ENCODE results near the gene RASAL2.
A peak's percentile ranks its signal among the peaks of the same experiment; 100 is the strongest.

The RASAL2 gene

GRCh38 chr1:178126261-178126660 is 32.4 kb downstream of the RASAL2 start:
- TF ChIP-seq, protein P1, sequence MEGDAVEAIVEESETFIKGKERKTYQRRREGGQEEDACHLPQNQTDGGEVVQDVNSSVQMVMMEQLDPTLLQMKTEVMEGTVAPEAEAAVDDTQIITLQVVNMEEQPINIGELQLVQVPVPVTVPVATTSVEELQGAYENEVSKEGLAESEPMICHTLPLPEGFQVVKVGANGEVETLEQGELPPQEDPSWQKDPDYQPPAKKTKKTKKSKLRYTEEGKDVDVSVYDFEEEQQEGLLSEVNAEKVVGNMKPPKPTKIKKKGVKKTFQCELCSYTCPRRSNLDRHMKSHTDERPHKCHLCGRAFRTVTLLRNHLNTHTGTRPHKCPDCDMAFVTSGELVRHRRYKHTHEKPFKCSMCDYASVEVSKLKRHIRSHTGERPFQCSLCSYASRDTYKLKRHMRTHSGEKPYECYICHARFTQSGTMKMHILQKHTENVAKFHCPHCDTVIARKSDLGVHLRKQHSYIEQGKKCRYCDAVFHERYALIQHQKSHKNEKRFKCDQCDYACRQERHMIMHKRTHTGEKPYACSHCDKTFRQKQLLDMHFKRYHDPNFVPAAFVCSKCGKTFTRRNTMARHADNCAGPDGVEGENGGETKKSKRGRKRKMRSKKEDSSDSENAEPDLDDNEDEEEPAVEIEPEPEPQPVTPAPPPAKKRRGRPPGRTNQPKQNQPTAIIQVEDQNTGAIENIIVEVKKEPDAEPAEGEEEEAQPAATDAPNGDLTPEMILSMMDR (IDR thresholded peaks at IDR 0.05; ENCODE audit: insufficient read depth, low read depth, low read length, missing control alignments): no peak
- peak; percentile 55 for DNase-seq (ENCODE audit: low read depth)
- no peak overlapping the region for H3K4me3 ChIP-seq (ENCODE audit: low read length)

GRCh38 chr1:178126741-178127185 is 32.9 kb downstream of the RASAL2 start:
- TF ChIP-seq, protein P1 (IDR thresholded peaks at IDR 0.05; ENCODE audit: insufficient read depth, low read depth, low read length, missing control alignments): no peak
- DNase-seq (ENCODE audit: low read depth): peak; percentile 96
- no peak overlapping the region for H3K4me3 ChIP-seq (ENCODE audit: low read length)

DNA sequence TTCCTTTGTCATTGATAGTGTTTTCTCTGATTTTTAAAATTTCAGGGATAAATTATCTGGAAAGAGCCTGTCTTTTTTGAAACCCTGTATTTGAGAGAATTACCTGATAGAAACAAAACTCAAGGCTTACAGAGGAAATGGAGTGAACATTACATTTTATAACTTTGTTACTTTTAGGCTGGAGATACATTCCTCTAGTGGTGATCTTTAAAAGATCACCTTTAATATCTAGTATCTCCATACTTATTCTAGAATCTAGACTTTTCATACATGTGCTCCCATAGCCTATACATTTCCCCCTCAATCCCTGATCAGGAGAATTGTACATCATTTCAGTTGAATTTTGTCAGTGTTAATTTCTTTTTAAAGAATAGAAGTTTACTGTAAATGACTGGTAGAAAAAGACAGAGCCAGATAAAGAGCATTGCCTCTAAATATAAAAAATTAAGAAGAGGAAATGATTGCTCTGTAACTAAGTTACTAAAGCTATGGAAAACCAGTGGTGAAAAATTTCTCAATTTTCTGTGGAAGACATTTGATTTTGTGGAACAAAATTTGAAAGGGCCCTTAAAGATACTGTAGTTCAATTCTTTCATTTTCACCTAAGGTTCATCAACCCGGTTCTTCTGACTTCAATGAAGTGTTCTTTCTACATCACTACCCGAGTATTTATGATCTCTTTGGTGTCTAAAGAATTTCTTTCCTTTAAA is 33.7 kb downstream of the RASAL2 start:
- TF ChIP-seq, protein P1 (IDR thresholded peaks at IDR 0.05; ENCODE audit: insufficient read depth, low read depth, low read length, missing control alignments): peak; percentile 4
- no peak for DNase-seq (ENCODE audit: low read depth)
- no peak overlapping the region for H3K4me3 ChIP-seq (ENCODE audit: low read length)

DNA sequence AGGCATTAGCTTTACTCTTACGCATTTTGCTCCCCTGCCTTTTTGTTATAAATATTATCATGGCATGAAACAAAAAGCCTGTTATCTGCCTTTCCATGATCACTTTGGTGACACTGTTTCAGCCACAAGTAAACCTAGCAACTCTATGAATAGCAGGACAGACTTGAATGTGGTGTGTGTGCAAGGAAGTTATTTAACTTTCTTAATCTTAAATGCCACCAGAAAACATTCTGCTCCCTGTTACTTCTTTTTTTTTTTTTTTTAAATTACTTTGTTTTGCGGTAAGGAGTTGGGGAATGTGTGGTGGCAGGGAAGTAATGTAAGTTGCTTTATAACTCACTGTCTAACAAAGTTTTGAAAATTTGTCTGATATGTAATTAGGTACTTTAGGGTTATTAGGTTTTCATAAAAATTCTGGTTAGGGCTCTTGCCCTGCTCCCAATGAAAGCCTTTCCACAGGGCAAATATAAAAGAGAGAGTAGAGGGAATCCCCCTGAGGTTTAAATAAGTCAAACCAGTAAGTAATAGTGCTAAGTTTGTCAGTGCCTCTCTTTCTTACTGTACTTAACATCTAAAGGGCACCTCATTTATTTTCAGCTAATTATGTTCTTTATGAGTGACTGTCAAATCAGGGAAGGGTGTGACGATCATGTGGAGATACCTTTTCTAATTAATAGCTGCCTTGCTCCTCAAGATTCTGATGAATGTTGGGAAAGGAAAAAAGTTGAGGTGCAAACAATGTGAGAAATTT is 39.5 kb downstream of the RASAL2 start:
- no peak for DNase-seq (ENCODE audit: low read depth)
- TF ChIP-seq, protein P1 (IDR thresholded peaks at IDR 0.05; ENCODE audit: insufficient read depth, low read depth, low read length, missing control alignments): no peak
- H3K4me3 ChIP-seq (ENCODE audit: low read length): no peak overlapping the region

DNA sequence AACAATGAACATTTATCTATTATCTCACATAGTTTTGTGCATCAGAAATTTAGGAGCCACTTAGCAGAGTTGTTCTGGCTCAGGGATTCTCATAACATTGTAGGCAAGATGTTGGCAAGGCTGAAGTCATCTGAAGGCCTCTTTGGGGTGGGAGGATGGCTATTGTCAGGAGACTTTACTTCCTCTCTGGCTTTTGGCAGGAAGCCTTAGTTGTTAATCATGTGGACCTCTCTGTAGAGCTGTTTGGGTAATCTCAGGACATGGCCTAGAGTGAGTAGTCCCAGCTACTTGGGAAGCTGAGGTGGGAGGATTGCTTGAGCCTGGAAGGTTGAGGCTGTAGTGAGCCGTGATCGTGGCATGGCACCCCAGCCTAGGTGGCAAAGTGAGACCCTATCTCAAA is 40.2 kb downstream of the RASAL2 start:
- TF ChIP-seq, protein P1 (IDR thresholded peaks at IDR 0.05; ENCODE audit: insufficient read depth, low read depth, low read length, missing control alignments): no peak
- peak; percentile 68 for DNase-seq (ENCODE audit: low read depth)
- no peak overlapping the region for H3K4me3 ChIP-seq (ENCODE audit: low read length)

DNA sequence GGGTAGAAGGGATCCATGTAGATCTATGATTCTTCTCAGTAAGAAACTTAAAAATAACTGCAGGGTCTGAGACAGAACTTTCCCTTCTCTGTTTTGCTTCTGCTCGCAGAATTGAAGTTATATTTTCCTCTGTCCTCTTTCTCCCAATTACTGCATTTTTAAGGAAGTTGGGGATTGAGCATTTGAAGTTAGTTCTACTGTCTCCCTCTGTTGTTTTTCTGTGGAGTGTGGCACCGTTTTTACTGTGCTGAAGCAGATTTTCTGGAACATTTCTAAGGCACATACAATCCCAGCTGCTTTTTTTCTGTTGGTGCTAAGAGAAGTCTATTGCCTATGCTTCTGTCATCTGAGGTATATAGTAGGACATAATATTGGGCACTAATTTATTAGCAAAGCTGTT is 43.3 kb downstream of the RASAL2 start:
- no peak for DNase-seq (ENCODE audit: low read depth)
- TF ChIP-seq, protein P1 (IDR thresholded peaks at IDR 0.05; ENCODE audit: insufficient read depth, low read depth, low read length, missing control alignments): no peak
- H3K4me3 ChIP-seq (ENCODE audit: low read length): no peak overlapping the region
